Tibial artery (tissue), 4 donors: ENCODE measurements around the gene CNTF.

Source experiments
- DNase-seq, 2 donors: peaks; one replicate each; pipeline ENCODE4 v3.0.0-alpha.2; 2019
- H3K27ac ChIP-seq, 2 donors: fragments of 200-600 bp; sonication (generic) in 1 of 2; 1 replicate in 1 of 2; 2 replicates in 1 of 2; pipeline ENCODE4 v1.5.1; 2018 to 2019; ENCODE audit warnings: mild to moderate bottlenecking in 1 of 2
- H3K27me3 ChIP-seq, 2 donors: fragments of 200-600 bp; sonication (generic) in 1 of 2; one replicate each; pipeline versions ENCODE4 v1.5.1 to v1.6.0; 2016 to 2019
- H3K36me3 ChIP-seq, 3 donors: fragments of 200-600 bp; sonication (generic) in 2 of 3; one replicate each; pipeline ENCODE4 v1.5.1; 2016 to 2019; ENCODE audit warnings: mild to moderate bottlenecking in 2 of 3
- H3K4me1 ChIP-seq, 4 donors: fragments of 200-600 bp; sonication (generic) in 2 of 4; 1 replicate in 3 of 4; 2 replicates in 1 of 4; pipeline ENCODE4 v1.5.1; 2016 to 2019
- H3K4me3 ChIP-seq, 2 donors: fragments of 200-600 bp; sonication (generic) in 1 of 2; 1 replicate in 1 of 2; 2 replicates in 1 of 2; pipeline ENCODE4 v1.5.1; 2018 to 2019; ENCODE audit warnings: mild to moderate bottlenecking in 2 of 2
- H3K9me3 ChIP-seq, 3 donors: fragments of 200-600 bp; sonication (generic) in 1 of 3; one replicate each; pipeline ENCODE4 v1.5.1; 2016 to 2019
- intact Hi-C: fragments of 100-400 bp; cut with DNase I; formaldehyde crosslinking; loops from one replicate; pipeline ENCODE4 v1.15.0; 2023; ENCODE audit warnings: low total_unique reads
- TF ChIP-seq, protein P1 (sequence below), 2 experiments: fragments of 200-600 bp in 1 of 2; fragments of 450-650 bp in 1 of 2; IDR thresholded peaks; one replicate each; pipeline ENCODE4 v1.5.1; 2017 to 2019; ENCODE audit warnings: antibody characterized with exemption in 2 of 2, mild to moderate bottlenecking in 1 of 2, moderate library complexity in 1 of 2

CNTF gene

DNA sequence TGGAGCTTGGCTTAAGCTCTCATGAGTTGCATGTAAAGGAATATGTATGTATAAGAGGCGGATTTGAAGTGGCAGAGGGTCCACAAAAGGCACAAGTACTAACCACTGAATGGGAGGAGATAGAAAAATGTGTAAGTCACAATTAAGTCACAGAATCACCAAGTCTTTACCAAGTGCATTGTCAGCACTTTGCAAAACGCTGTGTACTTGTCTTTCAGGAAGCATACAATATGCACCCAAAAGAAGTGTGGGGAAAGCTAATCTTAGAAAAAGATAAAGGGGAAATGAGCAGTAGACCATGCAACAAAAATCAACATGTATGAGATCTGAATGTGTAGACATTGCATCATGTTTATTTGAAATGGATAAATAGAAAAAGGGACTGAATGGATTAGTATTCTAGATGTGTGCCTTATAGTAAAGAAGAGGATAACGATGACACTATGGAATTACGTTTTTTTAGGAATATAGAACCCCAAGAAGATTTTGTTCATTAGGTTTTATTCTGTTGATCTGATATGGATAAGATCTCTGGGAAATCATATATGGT is 4.5 kb downstream of the CNTF start:
- Histone ChIP-seq H3K9me3 (no peaks in the 10 kb centered on the region), H3K27ac (peak overlapping the region in 1 of 2 donors; percentile 4), H3K4me3 (no peak overlapping the region), H3K36me3 (peaks cover 23 to 30% (median 28%) of the 10 kb centered on the region in 3 donors), H3K4me1 (peaks cover 0 to 24% (median 8%) of the 10 kb centered on the region in 4 donors), H3K27me3 (no peaks in the 10 kb centered on the region)
- DNase-seq = no peak
- intact Hi-C loops = no loop called here
- TF ChIP-seq, protein P1, sequence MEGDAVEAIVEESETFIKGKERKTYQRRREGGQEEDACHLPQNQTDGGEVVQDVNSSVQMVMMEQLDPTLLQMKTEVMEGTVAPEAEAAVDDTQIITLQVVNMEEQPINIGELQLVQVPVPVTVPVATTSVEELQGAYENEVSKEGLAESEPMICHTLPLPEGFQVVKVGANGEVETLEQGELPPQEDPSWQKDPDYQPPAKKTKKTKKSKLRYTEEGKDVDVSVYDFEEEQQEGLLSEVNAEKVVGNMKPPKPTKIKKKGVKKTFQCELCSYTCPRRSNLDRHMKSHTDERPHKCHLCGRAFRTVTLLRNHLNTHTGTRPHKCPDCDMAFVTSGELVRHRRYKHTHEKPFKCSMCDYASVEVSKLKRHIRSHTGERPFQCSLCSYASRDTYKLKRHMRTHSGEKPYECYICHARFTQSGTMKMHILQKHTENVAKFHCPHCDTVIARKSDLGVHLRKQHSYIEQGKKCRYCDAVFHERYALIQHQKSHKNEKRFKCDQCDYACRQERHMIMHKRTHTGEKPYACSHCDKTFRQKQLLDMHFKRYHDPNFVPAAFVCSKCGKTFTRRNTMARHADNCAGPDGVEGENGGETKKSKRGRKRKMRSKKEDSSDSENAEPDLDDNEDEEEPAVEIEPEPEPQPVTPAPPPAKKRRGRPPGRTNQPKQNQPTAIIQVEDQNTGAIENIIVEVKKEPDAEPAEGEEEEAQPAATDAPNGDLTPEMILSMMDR (IDR thresholded peaks at IDR 0.05) = no peak

DNA sequence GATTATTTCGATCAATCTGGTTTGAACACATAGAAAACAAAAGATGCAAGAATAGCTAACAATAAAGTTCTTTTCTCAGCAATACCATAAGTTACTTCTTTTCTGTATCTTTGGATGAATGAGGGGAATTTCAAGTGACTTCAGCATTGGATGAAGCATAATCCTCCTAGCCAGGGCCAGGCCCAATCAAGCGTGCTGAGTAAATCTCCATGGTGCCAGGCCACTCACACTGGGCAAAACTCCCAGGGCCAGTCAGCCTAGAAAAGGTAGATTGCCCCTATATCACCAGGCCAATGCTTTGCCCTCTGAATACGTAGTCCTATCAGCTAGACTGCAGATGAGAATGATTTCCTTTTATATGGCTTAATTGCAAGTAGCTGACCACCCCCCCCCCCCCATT is 6.0 kb downstream of the CNTF start:
- Histone ChIP-seq H3K4me1 (peaks cover 0 to 24% (median 8%) of the 10 kb centered on the region in 4 donors), H3K4me3 (no peak overlapping the region), H3K36me3 (peaks cover 10 to 16% (median 14%) of the 10 kb centered on the region in 3 donors), H3K27me3 (no peaks in the 10 kb centered on the region), H3K9me3 (no peaks in the 10 kb centered on the region), H3K27ac (peak overlapping the region in 1 of 2 donors; percentile 4)
- DNase-seq = no peak
- TF ChIP-seq, protein P1 (IDR thresholded peaks at IDR 0.05) = no peak
- intact Hi-C loops = no loop called here

DNA sequence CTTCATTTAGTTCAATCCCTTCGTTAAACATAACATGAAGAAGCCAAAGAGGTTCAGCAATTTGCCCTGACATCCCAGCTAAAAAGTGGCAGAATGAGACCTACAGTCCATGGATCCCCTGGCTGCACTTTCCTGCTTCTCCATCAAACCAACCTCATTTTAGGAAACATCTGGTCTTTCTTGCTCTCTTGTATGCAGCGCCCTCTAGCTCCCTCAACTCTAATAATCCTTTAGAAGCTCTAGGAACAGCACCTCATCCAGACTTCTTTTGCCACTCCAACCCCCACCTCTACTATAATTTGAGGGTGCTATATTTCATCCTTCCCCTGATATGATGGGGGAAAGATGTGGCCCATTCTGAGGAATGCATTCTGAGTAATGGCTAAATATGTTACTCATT is 7.4 kb downstream of the CNTF start:
- intact Hi-C loops = no loop called here
- H3K27ac ChIP-seq = no peak overlapping the region
- H3K9me3 ChIP-seq = no peaks in the 10 kb centered on the region
- TF ChIP-seq, protein P1 (IDR thresholded peaks at IDR 0.05) = peak; percentile 19 to 26
- no peak overlapping the region for H3K4me3 ChIP-seq
- H3K36me3 ChIP-seq = peaks cover 0 to 2% (median 0%) of the 10 kb centered on the region in 3 donors
- H3K4me1 ChIP-seq = peaks cover 0 to 24% (median 8%) of the 10 kb centered on the region in 4 donors
- H3K27me3 ChIP-seq = no peaks in the 10 kb centered on the region
- DNase-seq = no peak

DNA sequence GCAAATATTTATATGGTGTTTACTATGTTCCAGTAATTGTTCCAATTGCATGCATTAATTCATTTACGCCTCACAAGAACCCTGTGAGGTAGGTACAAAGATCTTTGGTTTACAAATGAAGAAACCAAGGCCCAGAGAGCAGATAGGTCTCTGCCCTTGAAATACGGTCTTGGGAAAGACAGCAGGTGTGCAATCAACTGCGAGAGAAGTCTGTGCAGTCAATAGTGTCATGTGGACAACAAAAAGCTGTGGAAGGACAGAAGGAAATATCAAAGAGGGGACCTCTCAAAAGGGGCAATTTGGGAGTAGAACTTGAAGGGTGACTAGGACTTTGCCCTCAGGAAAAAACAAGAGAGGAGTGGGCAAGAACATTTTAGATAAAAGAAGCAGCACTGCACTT is 8.9 kb downstream of the CNTF start:
- Histone ChIP-seq H3K4me1 (peaks cover 0 to 19% (median 8%) of the 10 kb centered on the region in 4 donors), H3K9me3 (no peaks in the 10 kb centered on the region), H3K27ac (no peak overlapping the region), H3K4me3 (no peak overlapping the region), H3K36me3 (no peaks in the 10 kb centered on the region), H3K27me3 (no peaks in the 10 kb centered on the region)
- no peak for DNase-seq
- intact Hi-C loops = no loop called here
- TF ChIP-seq, protein P1 (IDR thresholded peaks at IDR 0.05) = no peak

DNA sequence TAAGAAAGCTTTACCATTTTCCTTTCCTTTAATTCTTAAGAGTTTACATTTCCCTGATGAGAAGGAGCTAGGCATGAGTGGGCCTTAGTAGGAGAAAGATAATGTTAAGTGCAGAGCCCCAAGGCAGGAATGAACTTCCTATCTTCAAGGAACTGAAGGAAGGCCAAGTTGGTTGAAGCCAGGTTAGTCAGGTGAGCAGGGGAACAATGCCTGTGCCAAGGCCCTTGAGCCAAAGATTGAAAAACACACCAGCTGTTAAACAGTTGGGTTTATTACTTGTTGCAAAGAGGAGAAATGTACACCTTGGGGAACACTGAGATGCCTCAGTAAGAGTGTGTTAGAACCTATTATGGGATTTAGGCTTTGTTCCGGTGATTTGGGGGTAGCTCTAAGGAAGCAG is 10.0 kb downstream of the CNTF start:
- Histone ChIP-seq H3K9me3 (no peaks in the 10 kb centered on the region), H3K4me3 (no peak overlapping the region), H3K36me3 (no peaks in the 10 kb centered on the region), H3K4me1 (peaks cover 0 to 7% (median 3%) of the 10 kb centered on the region in 4 donors), H3K27me3 (no peaks in the 10 kb centered on the region), H3K27ac (no peak overlapping the region)
- DNase-seq = no peak
- TF ChIP-seq, protein P1 (IDR thresholded peaks at IDR 0.05) = no peak
- intact Hi-C loops = no loop called here

DNA sequence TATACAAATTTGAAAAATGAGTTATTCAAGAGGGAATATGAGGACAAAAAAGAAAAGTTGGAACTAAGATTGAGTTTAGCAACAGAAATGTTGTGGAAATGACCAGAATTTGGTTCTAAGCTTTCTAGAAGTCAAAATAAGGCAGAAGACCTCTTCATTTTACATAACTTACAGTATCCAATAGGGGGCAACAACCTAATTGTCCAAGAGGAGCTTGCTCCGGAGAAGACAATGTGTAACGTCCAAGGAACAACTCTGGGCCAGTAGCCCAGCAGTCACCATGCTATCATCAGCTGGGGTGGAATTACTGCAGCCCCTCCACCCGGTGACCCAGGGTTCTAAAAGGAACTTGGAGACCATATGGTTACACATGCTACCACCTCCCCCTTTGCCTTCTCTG is 14.1 kb downstream of the CNTF start:
- H3K4me1 ChIP-seq = no peaks in the 10 kb centered on the region
- H3K36me3 ChIP-seq = no peaks in the 10 kb centered on the region
- no peak overlapping the region for H3K4me3 ChIP-seq
- no peak for DNase-seq
- TF ChIP-seq, protein P1 (IDR thresholded peaks at IDR 0.05) = no peak
- intact Hi-C loops = no loop called here
- no peak overlapping the region for H3K27ac ChIP-seq
- no peaks in the 10 kb centered on the region for H3K9me3 ChIP-seq
- H3K27me3 ChIP-seq = no peaks in the 10 kb centered on the region
